Activated CD4-positive, alpha-beta T cell treated with anti-CD3 and anti-CD28 coated beads, Interleukin-2, amount 10 ng/mL, durations not matched to agents 24 days and 14 days (primary cell): ENCODE measurements around the gene ZBTB44. TPM values are rescaled to one million over a fixed set of nuclear protein-coding genes. Genes with fewer than 3 reads are reported as not detected.

Experiments used
- DNase-seq: peaks from one replicate; pipeline ENCODE4 v3.0.0; 2022
- H3K27ac Mint-ChIP-seq: one replicate; pipeline ENCODE4 v1.8.0; 2022; ENCODE audit warnings: mild to moderate bottlenecking, mixed read lengths
- H3K27me3 Mint-ChIP-seq: one replicate; pipeline ENCODE4 v1.8.0; 2022; ENCODE audit warnings: mixed read lengths
- H3K36me3 Mint-ChIP-seq: one replicate; pipeline ENCODE4 v1.8.0; 2022; ENCODE audit warnings: low read depth, mild to moderate bottlenecking, mixed read lengths
- H3K4me1 Mint-ChIP-seq: one replicate; pipeline ENCODE4 v1.8.0; 2021; ENCODE audit warnings: mixed read lengths
- H3K4me3 Mint-ChIP-seq: one replicate; pipeline ENCODE4 v1.8.0; 2022; ENCODE audit warnings: mild to moderate bottlenecking, moderate library complexity, mixed read lengths
- H3K9me3 Mint-ChIP-seq: one replicate; pipeline ENCODE4 v1.8.0; 2021; ENCODE audit warnings: mixed read lengths
- intact Hi-C: fragments of 100-400 bp; cut with micrococcal nuclease; formaldehyde crosslinking; loops from one replicate; pipeline ENCODE4 v1.15.1; 2023
- total RNA-seq: library from RNA; stranded (reverse); gene quantifications from 2 replicates; pipeline ENCODE4 v1.2.3, GENCODE V29; 2022

The ZBTB44 gene
- total RNA-seq, 1 donor from 2014 or later = 36.0 TPM

DNA sequence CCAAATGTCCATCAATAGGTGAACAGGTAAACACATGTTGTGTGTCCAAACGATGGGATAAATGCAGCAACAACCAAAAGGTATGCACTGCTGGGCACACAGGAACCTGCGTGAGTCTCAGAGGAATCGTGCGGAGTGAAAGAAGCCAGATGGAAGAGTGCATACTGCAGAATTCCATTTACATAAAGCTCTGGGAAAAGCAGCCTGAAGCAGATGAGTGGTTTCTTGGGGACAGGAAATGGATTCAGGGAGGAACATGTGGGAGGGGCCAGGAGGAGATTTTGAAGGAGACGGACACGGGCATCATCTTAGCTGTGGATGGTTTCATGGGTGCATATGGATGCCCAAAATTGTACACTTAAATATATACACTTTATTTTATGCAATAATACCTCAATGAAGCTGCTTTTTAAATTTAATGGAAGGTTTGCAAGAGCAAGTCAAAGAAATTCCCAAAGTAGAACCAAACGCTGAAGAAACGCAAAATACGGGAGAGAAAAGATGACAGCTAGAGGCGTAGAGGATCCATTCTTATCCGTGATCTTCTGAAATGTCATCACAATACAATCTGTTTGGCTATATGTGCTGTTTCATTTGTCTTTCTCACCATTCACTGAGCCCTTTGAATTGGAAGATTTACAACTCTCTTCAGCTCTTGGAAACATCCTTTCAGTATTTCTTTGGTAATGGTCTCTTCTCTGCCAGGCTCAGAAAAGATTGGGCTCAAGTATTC, 130.7 kb downstream of the ZBTB44 start:
- no peaks in the 10 kb centered on the region for H3K36me3 Mint-ChIP-seq
- H3K4me3 Mint-ChIP-seq = no peak overlapping the region
- no peak overlapping the region for H3K27ac Mint-ChIP-seq
- intact Hi-C loops = no loop called here
- no peak for DNase-seq
- no peaks in the 10 kb centered on the region for H3K9me3 Mint-ChIP-seq
- H3K4me1 Mint-ChIP-seq = no peaks in the 10 kb centered on the region
- H3K27me3 Mint-ChIP-seq = peaks cover 10% of the 10 kb centered on the region

- intact Hi-C loops = no loop called here
- Mint-ChIP-seq H3K4me3 (no peak overlapping the region), H3K4me1 (no peaks in the 10 kb centered on the region), H3K27me3 (peaks cover 10% of the 10 kb centered on the region), H3K36me3 (no peaks in the 10 kb centered on the region), H3K27ac (no peak overlapping the region), H3K9me3 (no peaks in the 10 kb centered on the region)
- DNase-seq = no peak
These were observed 133.1 kb downstream of the ZBTB44 start for GRCh38 chr11:130181295-130182272.

DNA sequence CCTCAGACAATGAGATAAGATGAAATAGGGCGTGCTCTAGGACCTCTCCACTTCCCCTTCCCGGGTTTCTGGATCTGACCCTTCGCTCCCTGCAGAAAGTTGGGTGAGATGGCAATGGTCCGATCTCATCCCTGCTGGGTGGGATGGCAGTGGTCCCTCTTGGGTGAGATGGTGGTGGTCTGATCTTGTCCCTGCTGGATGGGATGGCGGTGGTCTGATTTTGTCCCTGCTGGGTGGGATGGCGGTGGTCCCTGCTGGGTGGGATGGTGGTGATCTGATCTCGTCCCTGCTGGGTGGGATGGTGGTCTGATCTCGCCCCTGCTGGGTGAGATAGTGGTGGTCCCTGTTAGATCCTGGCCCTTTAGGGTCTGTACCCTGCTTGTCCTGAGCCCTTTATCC, 133.8 kb downstream of the ZBTB44 start:
- H3K4me1 Mint-ChIP-seq = no peaks in the 10 kb centered on the region
- DNase-seq = no peak
- no peaks in the 10 kb centered on the region for H3K36me3 Mint-ChIP-seq
- H3K27me3 Mint-ChIP-seq = peaks cover 6% of the 10 kb centered on the region
- no peak overlapping the region for H3K27ac Mint-ChIP-seq
- no peak overlapping the region for H3K4me3 Mint-ChIP-seq
- H3K9me3 Mint-ChIP-seq = no peaks in the 10 kb centered on the region
- intact Hi-C loops = no loop called here

DNA sequence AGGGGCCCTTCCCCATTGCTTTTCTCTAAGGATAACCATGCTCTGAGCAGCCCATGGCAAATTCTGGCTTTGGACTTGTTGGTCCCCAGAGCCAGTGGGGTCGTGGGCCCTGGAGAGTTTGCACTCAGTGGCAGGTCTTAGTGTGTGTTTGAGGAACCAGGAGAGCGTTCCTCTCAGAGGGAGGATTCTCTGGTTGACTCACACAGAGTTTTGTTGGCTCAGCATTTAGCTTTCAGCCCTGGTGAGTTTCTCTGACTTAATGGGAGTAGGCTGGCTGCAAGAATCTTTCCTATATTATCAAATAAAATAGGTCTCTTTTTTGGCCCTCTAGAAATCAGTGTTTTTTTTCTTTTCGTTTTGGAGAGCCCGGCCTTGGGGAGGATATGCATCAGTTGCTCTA, 134.2 kb downstream of the ZBTB44 start:
- no peak overlapping the region for H3K4me3 Mint-ChIP-seq
- H3K27ac Mint-ChIP-seq = no peak overlapping the region

GRCh38 chr11:130179396-130180306, 135.1 kb downstream of the ZBTB44 start:
- intact Hi-C loops = no loop called here
- Mint-ChIP-seq H3K27ac (no peak overlapping the region), H3K4me1 (no peaks in the 10 kb centered on the region), H3K9me3 (peaks cover 3% of the 10 kb centered on the region), H3K4me3 (no peak overlapping the region), H3K27me3 (peaks cover 6% of the 10 kb centered on the region), H3K36me3 (no peaks in the 10 kb centered on the region)
- DNase-seq = no peak

More for the DNA sequence above, 134.2 kb downstream of the ZBTB44 start:
- no peaks in the 10 kb centered on the region for H3K36me3 Mint-ChIP-seq
- intact Hi-C loops = no loop called here
- no peak for DNase-seq
- H3K9me3 Mint-ChIP-seq = no peaks in the 10 kb centered on the region
- H3K4me1 Mint-ChIP-seq = no peaks in the 10 kb centered on the region
- peaks cover 6% of the 10 kb centered on the region for H3K27me3 Mint-ChIP-seq

DNA sequence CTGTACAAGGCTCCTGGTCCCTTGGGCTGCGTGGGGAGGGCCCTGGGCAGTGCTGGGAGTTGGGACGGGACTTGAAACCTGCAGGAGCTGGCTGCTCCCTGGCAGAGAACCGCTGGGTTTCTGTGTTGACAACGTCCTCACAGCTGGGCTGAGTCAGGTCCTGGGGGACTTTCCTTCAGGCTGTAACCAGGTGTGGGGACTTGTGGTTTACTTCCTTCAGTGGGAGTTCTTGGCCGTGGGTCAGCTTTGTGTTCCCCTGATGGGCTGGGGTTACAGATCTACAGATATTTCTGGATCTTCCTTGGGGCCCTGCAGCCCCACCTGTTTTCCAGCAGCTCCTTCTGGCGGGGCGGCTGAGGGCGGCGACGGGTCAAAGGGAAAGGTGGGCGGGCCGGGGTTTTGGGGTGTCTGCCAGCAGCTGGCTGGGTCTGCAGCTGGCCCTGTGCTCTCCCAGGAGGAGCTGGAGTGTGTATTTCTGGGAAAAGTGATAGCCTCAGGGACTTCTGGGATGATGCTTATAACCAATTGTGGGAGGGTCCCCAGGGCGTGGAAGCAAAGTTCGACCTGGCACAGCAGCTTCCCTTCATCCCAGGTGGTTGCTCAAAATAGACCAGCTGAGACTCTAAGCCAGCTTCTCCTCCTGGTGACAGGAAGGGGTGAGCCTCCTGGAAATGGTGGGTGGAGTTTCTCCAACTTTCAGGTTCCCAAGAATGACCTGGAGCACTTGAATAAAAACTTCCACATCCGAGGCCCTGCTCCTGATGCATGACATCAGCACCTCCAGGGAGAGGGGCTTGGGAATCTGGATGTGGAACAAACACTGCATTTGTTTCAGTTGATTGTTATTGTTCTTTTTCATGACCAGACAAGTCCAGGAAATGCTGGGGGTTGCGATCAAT, 136.0 kb downstream of the ZBTB44 start:
- Mint-ChIP-seq H3K27ac (no peak overlapping the region), H3K36me3 (no peaks in the 10 kb centered on the region), H3K27me3 (peaks cover 1% of the 10 kb centered on the region), H3K4me3 (no peak overlapping the region), H3K9me3 (peaks cover 4% of the 10 kb centered on the region), H3K4me1 (no peaks in the 10 kb centered on the region)
- intact Hi-C loops = no loop called here
- DNase-seq = no peak

GRCh38 chr11:130177782-130178181, 136.9 kb downstream of the ZBTB44 start:
- Mint-ChIP-seq H3K9me3 (peaks cover 4% of the 10 kb centered on the region), H3K36me3 (no peaks in the 10 kb centered on the region), H3K27ac (no peak overlapping the region), H3K4me3 (no peak overlapping the region), H3K27me3 (no peaks in the 10 kb centered on the region), H3K4me1 (no peaks in the 10 kb centered on the region)
- no peak for DNase-seq
- intact Hi-C loops = no loop called here

Other genes with a start within 250 kb of the ZBTB44 start
- 44.9 and 46.4 TPM in 2 replicates for gene APLP2, start 245.0 kb downstream of the ZBTB44 start, total RNA-seq
- 0.14 TPM in 1 of 2 replicates, not detected in the other for gene ST14, start 155.1 kb downstream of the ZBTB44 start, total RNA-seq
- not detected in 2 replicates for gene ADAMTS8, start 113.7 kb upstream of the ZBTB44 start, total RNA-seq
- gene ADAMTS15, start 133.7 kb upstream of the ZBTB44 start, total RNA-seq = 0.02 TPM in 1 of 2 replicates, not detected in the other